ENCODE measurements around the gene ADGRD2.

GRCh38 chr9:124457887-124458431, 7.7 kb downstream of the ADGRD2 start:
- TF ChIP-seq POLR2A (IDR thresholded peaks at IDR 0.05) (no peak), CTCF (IDR thresholded peaks at IDR 0.05) (no peak)
